HCT116 (cell line): ENCODE measurements around the gene SLC47A2. TPM values are rescaled to one million over a fixed set of nuclear protein-coding genes. Genes with fewer than 3 reads are reported as not detected.

ENCODE experiments used
- ATAC-seq: fragments of 200-7000 bp; cut with Tn5 transposase; 2 replicates; pipeline ENCODE4 v1.9.1; 2020; ENCODE audit warnings: mild to moderate bottlenecking, moderate library complexity
- BruUV-seq: library from RNA; stranded (reverse); fragments of 400-500 nt; replicated peaks from 2 replicates; lab custom pipeline; 2021; lab: Mats Ljungman, UMichigan
- CTCF ChIA-PET: fragments of 300-600 bp; sonication (Branson Sonifier 250); formaldehyde crosslinking; loops from one replicate; lab custom pipeline; 2021; ENCODE audit warnings: antibody characterized with exemption; lab: Charles Lee
- POLR2A ChIA-PET: fragments of 300-600, 350-600 bp; sonication (Branson Sonifier 250); formaldehyde crosslinking; loops from one replicate; lab custom pipeline; 2021; ENCODE audit warnings: antibody characterized with exemption; lab: Charles Lee
- RAD21 ChIA-PET, 2 experiments: fragments of 300-600 bp; sonication (Branson Sonifier 250); formaldehyde crosslinking; loops; one replicate each; lab custom pipeline; 2023; ENCODE audit warnings: low total read pairs in 2 of 2; ENCODE audit not compliant: uncharacterized antibody in 2 of 2, unreplicated experiment in 2 of 2, low non-redundant PET in 1 of 2; lab: Charles Lee
- DNase-seq: peaks from one replicate; pipeline ENCODE4 v3.0.0-alpha.2; 2010; ENCODE audit warnings: low read depth, low spot score
- H2AFZ ChIP-seq: fragments of 200-600 bp; shearing (Covaris generic), sonication (generic); 2 replicates; pipeline ENCODE4 v1.6.1; 2017; ENCODE audit warnings: low read depth, mixed run types, mixed read lengths, antibody characterized with exemption, low read length; ENCODE audit not compliant: poor library complexity, severe bottlenecking
- H3K27ac ChIP-seq: 2 replicates; pipeline ENCODE4 v1.5.1; 2012; ENCODE audit warnings: low read depth, low read length
- H3K27me3 ChIP-seq: fragments of 200-600 bp; sonication (generic); 2 replicates; pipeline ENCODE4 v1.6.1; 2016; ENCODE audit warnings: mixed run types, low read length, mixed read lengths; ENCODE audit not compliant: insufficient read depth
- H3K36me3 ChIP-seq, 2 experiments: fragments of 200-500 bp in 1 of 2; fragments of 200-600 bp in 1 of 2; sonication (Bioruptor generic) in 1 of 2; sonication (generic) in 1 of 2; 2 replicates each; pipeline versions ENCODE4 v1.5.1 to v1.6.1; 2014 to 2016; ENCODE audit warnings: low read length in 2 of 2, inconsistent platforms in 1 of 2, mixed read lengths in 1 of 2, mixed run types in 1 of 2; ENCODE audit not compliant: insufficient read depth in 2 of 2, control insufficient read depth in 1 of 2
- H3K4me1 ChIP-seq, 2 experiments: fragments of 200-600 bp in 1 of 2; sonication (generic) in 1 of 2; 2 replicates each; pipeline versions ENCODE4 v1.5.1 to v1.6.1; 2012 to 2017; ENCODE audit warnings: low read length in 2 of 2, inconsistent platforms in 1 of 2, mild to moderate bottlenecking in 1 of 2, mixed read lengths in 1 of 2, mixed run types in 1 of 2, moderate library complexity in 1 of 2; ENCODE audit not compliant: insufficient read depth in 2 of 2, control insufficient read depth in 1 of 2
- H3K4me2 ChIP-seq: fragments of 200-600 bp; sonication (generic); 2 replicates; pipeline ENCODE4 v1.6.1; 2017; ENCODE audit warnings: mixed run types, low read length, mixed read lengths
- H3K4me3 ChIP-seq, 2 experiments: fragments of 200-600 bp in 1 of 2; sonication (generic) in 1 of 2; replicated peaks in 1 of 2; 2 replicates each; pipeline ENCODE4 v1.5.1; 2011 to 2016; ENCODE audit warnings: low read length in 2 of 2, control low read depth in 1 of 2, low read depth in 1 of 2, mild to moderate bottlenecking in 1 of 2, mixed read lengths in 1 of 2, mixed run types in 1 of 2
- H3K79me2 ChIP-seq: fragments of 200-600 bp; sonication (generic); 2 replicates; pipeline ENCODE4 v1.6.1; 2017; ENCODE audit warnings: mild to moderate bottlenecking, mixed run types, low read length, moderate library complexity, mixed read lengths; ENCODE audit not compliant: insufficient read depth
- H3K9ac ChIP-seq: fragments of 200-600 bp; sonication (generic); 2 replicates; pipeline ENCODE4 v1.6.1; 2016; ENCODE audit warnings: low read length, mixed read lengths
- H3K9me2 ChIP-seq: fragments of 200-600 bp; sonication (generic), shearing (Covaris generic); 2 replicates; pipeline ENCODE4 v1.6.1; 2017; ENCODE audit warnings: mixed run types, mild to moderate bottlenecking, moderate library complexity; ENCODE audit not compliant: insufficient read depth
- H3K9me3 ChIP-seq, 2 experiments: fragments of 200-500 bp in 1 of 2; fragments of 200-600 bp in 1 of 2; sonication (Bioruptor generic) in 1 of 2; sonication (generic) in 1 of 2; 2 replicates each; pipeline ENCODE4 v1.6.1; 2014 to 2017; ENCODE audit warnings: low read length in 2 of 2, mixed read lengths in 2 of 2, inconsistent platforms in 1 of 2, low read depth in 1 of 2, mild to moderate bottlenecking in 1 of 2, mixed run types in 1 of 2, moderate library complexity in 1 of 2; ENCODE audit not compliant: control insufficient read depth in 1 of 2, insufficient read depth in 1 of 2
- H4K20me1 ChIP-seq: fragments of 200-600 bp; sonication (generic), shearing (Covaris generic); 2 replicates; pipeline ENCODE4 v1.6.1; 2017; ENCODE audit warnings: mixed run types, mild to moderate bottlenecking, moderate library complexity; ENCODE audit not compliant: insufficient read depth
- CBX3 ChIP-seq: IDR thresholded peaks from 2 replicates; pipeline ENCODE4 v1.6.1; 2012; ENCODE audit warnings: low read depth
- CTCF ChIP-seq, 3 experiments: fragments of 200-600 bp in 1 of 3; sonication (generic) in 1 of 3; IDR thresholded peaks in 2 of 3; conservative IDR thresholded peaks in 1 of 3; 2 replicates each; pipeline ENCODE4 v1.5.1; 2012 to 2017; ENCODE audit warnings: low read depth in 2 of 3, low read length in 2 of 3, antibody characterized with exemption in 1 of 3, borderline replicate concordance in 1 of 3, control low read depth in 1 of 3, mild to moderate bottlenecking in 1 of 3, mixed read lengths in 1 of 3, mixed run types in 1 of 3, moderate library complexity in 1 of 3; ENCODE audit not compliant: insufficient read depth in 1 of 3
- EGR1 ChIP-seq: IDR thresholded peaks from 2 replicates; pipeline ENCODE4 v1.6.1; 2012; ENCODE audit warnings: low read depth
- ELF1 ChIP-seq: IDR thresholded peaks from 2 replicates; pipeline ENCODE4 v1.6.1; 2012; ENCODE audit warnings: low read depth, borderline replicate concordance
- EZH2 ChIP-seq: fragments of 200-600 bp; sonication (generic); IDR thresholded peaks from 2 replicates; pipeline ENCODE4 v1.6.1; 2017; ENCODE audit warnings: antibody characterized with exemption, mixed run types
- JUND ChIP-seq: IDR thresholded peaks from 2 replicates; pipeline ENCODE4 v1.6.1; 2012
- MAX ChIP-seq: IDR thresholded peaks from 2 replicates; pipeline ENCODE4 v1.6.1; 2012
- POLR2A ChIP-seq: IDR thresholded peaks from 2 replicates; pipeline ENCODE4 v1.7.0; 2011; ENCODE audit warnings: borderline replicate concordance; ENCODE audit not compliant: insufficient read depth, insufficient read length; ENCODE audit errors: extremely low read depth
- POLR2AphosphoS5 ChIP-seq: IDR thresholded peaks from 2 replicates; pipeline ENCODE4 v1.6.1; 2011; ENCODE audit warnings: mild to moderate bottlenecking, low read depth, low read length, moderate library complexity
- RAD21 ChIP-seq: IDR thresholded peaks from 2 replicates; pipeline ENCODE4 v1.6.1; 2012; ENCODE audit warnings: low read depth, mild to moderate bottlenecking
- REST ChIP-seq: IDR thresholded peaks from 2 replicates; pipeline ENCODE4 v1.6.1; 2012; ENCODE audit warnings: low read depth
- SIN3A ChIP-seq: IDR thresholded peaks from 2 replicates; pipeline ENCODE4 v1.6.1; 2012; ENCODE audit warnings: low read depth
- SP1 ChIP-seq: IDR thresholded peaks from 2 replicates; pipeline ENCODE4 v1.6.1; 2012; ENCODE audit warnings: low read depth
- SRF ChIP-seq: IDR thresholded peaks from 2 replicates; pipeline ENCODE4 v1.6.1; 2012; ENCODE audit warnings: low read depth
- TCF7L2 ChIP-seq: IDR thresholded peaks from 2 replicates; pipeline ENCODE4 v1.7.0; 2011; ENCODE audit warnings: borderline replicate concordance, inconsistent platforms; ENCODE audit not compliant: insufficient read depth, insufficient read length; ENCODE audit errors: extremely low read depth
- YY1 ChIP-seq: IDR thresholded peaks from 2 replicates; pipeline ENCODE4 v1.6.1; 2011; ENCODE audit warnings: low read length, low read depth, moderate library complexity, mild to moderate bottlenecking; ENCODE audit not compliant: insufficient replicate concordance; ENCODE audit errors: extremely low read depth
- ZBTB33 ChIP-seq: IDR thresholded peaks from 2 replicates; pipeline ENCODE4 v1.6.1; 2011; ENCODE audit warnings: mild to moderate bottlenecking, low read length, moderate library complexity; ENCODE audit not compliant: insufficient replicate concordance; ENCODE audit errors: extremely low read depth
- ZFX ChIP-seq: fragments of 450-650 bp; IDR thresholded peaks from 2 replicates; pipeline ENCODE4 v1.6.1; 2017
- intact Hi-C: fragments of 100-400 bp; cut with micrococcal nuclease; formaldehyde crosslinking; loops from 2 replicates; pipeline ENCODE4 v1.10.0; 2022
- total RNA-seq: library from RNA; stranded (reverse); gene quantifications from one replicate; pipeline ENCODE4 v1.2.1, GENCODE V29; 2021; ENCODE audit not compliant: unreplicated experiment

Gene SLC47A2
- total RNA-seq, 1 experiment from 2014 or later: not detected

GRCh38 chr17:19648475-19649273 is 67.7 kb downstream of the SLC47A2 start, which contains the start of gene ALDH3A2:
ALDH3A2 (plus strand) TSS chr17:19648751; CDS start chr17:19648972, 221 bp downstream.
- intact Hi-C loops: loop anchor here (5.0 kb wide), 2 partner anchors 104 to 141 kb away; no protein-coding TSS in a partner anchor
- no peaks in the 10 kb centered on the region for H3K9me3 ChIP-seq
- H3K9ac ChIP-seq: peak within 1 kb of the TSS; percentile 67
- peak within 1 kb of the TSS; percentile 52 to 69 for H3K4me3 ChIP-seq
- H3K27ac ChIP-seq: peak within 1 kb of the TSS; percentile 99
- DNase-seq (peak; percentile 85), ATAC-seq (peak; percentile 85)
- H2AFZ ChIP-seq: no peak within 1 kb of the TSS
- H3K4me2 ChIP-seq: peak within 1 kb of the TSS; percentile 70
- no peaks in the 10 kb centered on the region for H3K27me3 ChIP-seq
- no peaks in the 10 kb centered on the region for H3K9me2 ChIP-seq
- H4K20me1 ChIP-seq: no peaks in the 10 kb centered on the region
- TSS peak; percentile 43 for BruUV-seq
- peaks cover 44% of the 10 kb centered on the region for H3K79me2 ChIP-seq
- peaks cover 0 to 9% of the 10 kb centered on the region in 2 experiments; a peak in 2 of 4 replicates for H3K36me3 ChIP-seq
- POLR2A ChIA-PET: interaction anchor here (0.7 to 2.1 kb wide), 11 partner anchors 21 to 286 kb away, joined by 3 to 13 read pairs (median 3); partner anchors contain the start of genes B9D1 and MAPK7
- CTCF ChIA-PET: interaction anchor here (0.9 to 1.9 kb wide), 5 partner anchors 105 to 286 kb away, joined by 3 to 11 read pairs (median 5); partner anchors contain the start of gene B9D1
- H3K4me1 ChIP-seq: peaks cover 53 to 74% of the 10 kb centered on the region in 2 experiments
- RAD21 ChIA-PET: interaction anchor here (0.5 to 1.4 kb wide), 3 partner anchors 105 to 1490 kb away, joined by 3 to 4 read pairs (median 4); no protein-coding TSS in a partner anchor
- no peak for TF ChIP-seq ZBTB33
- peak; percentile 83 for TF ChIP-seq SIN3A
- peak; percentile 99 for TF ChIP-seq EGR1
- TF ChIP-seq RAD21: peak; percentile 39
- no peak for TF ChIP-seq REST
- TF ChIP-seq SRF: no peak
- TF ChIP-seq POLR2A: peak; percentile 77
- TF ChIP-seq JUND: no peak
- TF ChIP-seq ZFX: peak; percentile 75
- peak in 1 of 3 experiments; percentile 17; a peak in 1 of 6 replicates for TF ChIP-seq CTCF (IDR thresholded peaks at IDR 0.05 in 2 of 3, conservative IDR thresholded peaks at IDR 0.05 in 1 of 3; ENCODE audit: borderline replicate concordance in 1 of 3, insufficient read depth in 1 of 3, low read depth in 2 of 3, low read length in 2 of 3)
- TF ChIP-seq ELF1: no peak
- peak; percentile 87 for TF ChIP-seq MAX
- TF ChIP-seq POLR2AphosphoS5: peak; percentile 78
- no peak for TF ChIP-seq TCF7L2
- TF ChIP-seq EZH2: no peak
- TF ChIP-seq YY1: no peak
- peak; percentile 68 for TF ChIP-seq CBX3
- TF ChIP-seq SP1: peak; percentile 82
